HUDEP-2 (cell line): ENCODE data around the gene RHEX.
"Not testable (repeated sequence)": the region's sequence is repeated elsewhere in the genome, so short reads cannot be mapped to it uniquely, and the experiment has no call there.

Experiments used
- DNase-seq, 76 experiments: peaks; one replicate each; lab custom pipeline; 2025; ENCODE audit not compliant: unreplicated experiment in 76 of 76; lab: John Stamatoyannopoulos, UW

The RHEX gene

DNA sequence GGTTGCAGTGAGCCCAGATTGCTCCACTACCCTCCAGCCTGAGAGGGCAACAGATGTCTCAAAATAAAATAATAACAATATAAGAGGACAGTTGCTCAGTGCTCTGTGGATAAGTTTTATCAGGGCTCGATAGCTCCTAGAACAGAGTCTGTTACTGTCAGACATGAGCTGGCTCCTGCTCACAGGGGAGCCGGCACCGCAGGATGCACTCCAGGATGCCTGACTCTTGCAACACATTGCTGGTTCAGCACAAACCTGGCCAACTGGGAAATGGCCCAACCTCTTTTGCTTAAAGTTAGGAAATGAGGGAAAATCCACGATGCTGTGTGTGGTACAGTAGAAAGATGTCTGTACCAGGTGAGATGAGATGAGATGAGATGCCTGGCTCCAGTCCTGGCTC is 23.5 kb upstream of the RHEX start:
- DNase-seq = no peak

DNA sequence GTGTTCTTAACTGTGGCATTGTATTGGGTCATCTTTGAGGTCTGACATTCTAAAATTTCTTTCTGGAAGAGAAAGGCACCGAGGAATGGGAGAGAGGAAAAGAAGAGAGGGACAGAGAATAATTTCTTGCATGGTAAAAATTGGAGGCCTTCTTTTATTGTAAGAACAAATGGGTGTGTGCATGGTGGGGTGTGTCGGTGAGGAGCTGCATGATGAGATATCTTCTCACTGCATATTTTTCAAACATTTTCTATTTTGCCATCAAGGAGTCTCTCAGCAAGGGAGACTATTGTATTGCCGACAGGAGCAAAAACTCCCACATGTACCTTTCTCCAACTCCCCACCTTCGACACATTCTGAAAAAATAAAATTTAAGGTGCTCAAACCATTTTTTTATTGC is 22.8 kb upstream of the RHEX start:
- peak in 12 of 76 experiments; percentile 6 to 42 (median 24) for DNase-seq

DNA sequence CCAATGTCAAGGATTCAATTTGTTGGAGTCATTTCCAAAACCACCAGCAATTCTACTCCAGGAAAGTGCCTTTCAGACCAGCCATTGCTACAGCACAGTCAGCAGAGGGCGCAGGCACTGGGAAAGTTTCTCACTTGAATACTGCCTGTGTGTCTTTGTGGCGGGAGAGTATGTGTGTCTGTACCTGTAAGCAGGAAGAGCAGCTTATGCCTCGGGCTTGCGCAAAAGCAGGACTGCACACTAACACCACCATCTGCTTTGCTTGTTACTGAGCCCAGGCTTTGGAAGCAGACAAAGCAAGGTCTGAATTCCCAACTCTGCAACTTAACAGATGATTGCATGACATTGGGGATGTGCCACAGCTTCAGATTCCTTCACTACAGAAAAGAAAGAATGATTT is 22.3 kb upstream of the RHEX start:
- DNase-seq = peak in 70 of 76 experiments; percentile 12 to 77 (median 48)

DNA sequence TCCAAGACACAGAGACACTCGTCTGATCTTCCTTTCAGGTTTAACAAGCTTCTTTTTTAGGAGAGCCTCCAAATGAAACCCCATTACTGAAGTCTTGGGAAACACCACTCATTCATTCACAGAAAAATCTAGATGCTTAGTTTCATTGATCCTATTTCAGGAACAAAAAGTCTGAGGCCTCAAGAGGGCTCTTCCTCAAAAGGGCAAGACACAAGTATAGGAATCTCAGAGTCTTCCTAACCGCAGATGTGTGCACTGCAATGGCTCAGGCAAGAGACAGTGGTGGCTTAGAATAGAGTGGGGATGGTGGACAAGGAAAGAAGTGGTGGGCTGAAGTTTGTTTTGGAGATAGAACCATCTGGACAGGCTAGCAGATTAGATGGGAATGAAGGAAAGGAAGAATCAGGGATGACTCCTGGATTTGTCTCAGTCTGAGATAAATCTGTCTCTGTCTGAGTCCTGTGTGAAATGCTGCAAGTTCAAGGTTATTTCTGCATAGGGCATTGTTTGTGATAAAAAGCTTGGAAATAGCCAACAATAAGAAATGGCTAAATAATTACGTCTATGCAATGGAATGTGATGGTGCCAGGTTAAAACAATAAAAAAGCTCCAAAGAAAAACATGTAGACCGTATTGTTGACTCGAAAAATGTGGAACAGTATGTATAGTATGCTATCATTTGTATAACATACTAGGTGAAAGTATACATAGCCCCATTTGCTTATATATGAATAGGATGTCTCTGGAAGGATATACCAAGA is 20.4 kb upstream of the RHEX start:
- no peak for DNase-seq

GRCh38 chr1:206035027-206035426 is 17.9 kb upstream of the RHEX start:
- DNase-seq = no peak

GRCh38 chr1:206036663-206037455 is 16.1 kb upstream of the RHEX start:
- no peak for DNase-seq

GRCh38 chr1:206037581-206037980 is 15.4 kb upstream of the RHEX start:
- DNase-seq = no peak

- DNase-seq = no peak
These were observed 13.7 kb upstream of the RHEX start for GRCh38 chr1:206039046-206039973.

- no peak for DNase-seq
These were observed 12.6 kb upstream of the RHEX start for GRCh38 chr1:206040328-206040727.

- no peak for DNase-seq
These were observed 11.3 kb upstream of the RHEX start for GRCh38 chr1:206041640-206042039.

DNA sequence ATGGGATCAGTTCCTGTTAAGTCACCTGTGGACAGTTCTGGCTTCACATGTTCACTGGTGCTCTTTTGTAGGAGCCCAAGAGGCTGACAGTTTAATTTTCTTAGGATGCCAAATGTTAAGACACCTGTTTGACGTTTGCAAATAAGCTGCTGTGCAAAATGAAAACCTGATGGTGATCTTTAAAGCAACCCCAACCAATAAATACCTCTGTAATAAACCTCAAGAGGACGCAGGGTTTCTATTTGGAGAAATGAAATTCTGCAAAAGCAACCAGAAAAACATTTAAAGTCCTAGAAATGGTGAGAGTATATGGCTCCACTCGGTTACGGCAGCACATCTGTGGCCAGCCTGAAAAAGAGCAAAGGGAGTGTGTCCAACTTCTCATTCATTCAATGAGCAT is 5.7 kb upstream of the RHEX start:
- DNase-seq = no peak

- no peak for DNase-seq
These were observed 4.4 kb upstream of the RHEX start for GRCh38 chr1:206048582-206048981.

DNA sequence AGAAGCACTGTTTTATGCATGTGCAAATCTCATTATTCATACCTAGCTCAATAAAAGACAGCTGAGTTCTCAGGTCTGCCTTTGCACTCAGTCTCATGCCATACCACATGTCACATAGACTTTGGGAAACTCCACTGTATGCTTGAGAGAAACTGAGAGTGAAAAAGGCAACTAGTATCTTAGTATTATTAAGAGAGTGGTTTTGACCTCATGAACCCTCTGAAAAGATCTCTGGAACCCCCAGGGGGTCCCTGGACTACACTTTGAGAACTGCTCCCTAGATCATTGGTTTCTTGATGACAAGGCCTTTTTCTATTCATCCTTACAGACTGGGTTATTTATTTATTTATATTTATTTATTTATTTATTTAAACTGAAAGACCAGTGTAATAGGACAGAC is 3.7 kb upstream of the RHEX start:
- no peak for DNase-seq

DNA sequence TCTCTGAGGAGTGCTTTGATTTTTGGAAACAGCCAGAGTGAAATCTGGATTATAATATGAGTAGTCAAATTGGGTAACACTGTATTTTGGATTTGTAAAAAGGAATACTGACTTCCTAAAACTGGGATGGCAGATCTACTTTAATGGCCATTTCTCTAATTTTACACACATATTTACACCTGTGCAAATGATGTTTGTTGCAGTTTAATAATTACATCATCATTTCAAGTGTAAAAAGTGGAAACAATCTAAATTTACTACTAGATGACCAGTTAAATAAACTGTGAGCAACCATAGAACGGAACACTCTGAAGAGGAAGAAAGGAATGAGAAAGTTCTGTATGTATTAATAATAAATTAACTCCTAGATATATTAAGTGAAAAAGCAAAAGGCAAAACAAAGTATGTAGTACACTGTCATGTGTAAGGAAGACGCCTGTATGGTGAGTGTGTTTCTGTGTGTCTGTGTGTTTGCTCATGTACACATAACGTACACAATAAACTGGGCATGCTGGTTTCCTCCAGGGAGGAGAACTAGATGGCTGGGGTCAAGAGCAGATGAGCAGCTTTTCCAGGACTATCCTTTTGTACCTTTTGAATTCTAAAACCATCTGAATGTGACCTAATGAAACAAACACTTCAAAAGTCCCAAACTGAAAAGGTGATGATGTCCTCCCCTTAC is 2.9 kb upstream of the RHEX start:
- DNase-seq = no peak

DNA sequence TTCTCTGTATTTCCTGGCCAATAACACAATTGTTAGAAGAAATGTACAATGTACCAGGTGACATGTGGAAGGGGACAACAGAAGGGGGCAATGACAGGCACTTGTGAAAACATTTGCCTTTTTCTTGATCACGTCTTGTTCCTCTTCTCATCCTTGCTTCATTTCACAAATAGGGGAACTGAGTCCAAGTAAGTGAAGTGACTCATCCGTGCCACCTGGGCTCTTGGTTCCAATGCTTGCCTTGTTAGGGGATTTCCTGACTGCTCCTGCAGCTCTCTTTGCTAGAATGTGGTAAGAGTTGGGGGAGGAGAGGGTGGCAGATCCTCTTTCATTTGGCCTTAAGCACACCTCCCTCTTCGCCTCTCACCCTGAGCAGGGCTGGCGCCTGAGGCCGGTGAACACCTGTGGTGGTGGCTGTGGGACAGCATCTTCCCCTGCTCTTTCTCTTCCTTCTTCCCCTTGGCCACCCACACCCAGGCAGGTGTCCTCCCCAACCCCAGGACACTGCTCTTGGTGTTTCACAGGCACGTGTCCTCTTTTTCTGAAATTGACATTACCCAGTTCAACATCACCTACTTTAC is 2.2 kb upstream of the RHEX start:
- no peak for DNase-seq

GRCh38 chr1:206052231-206052865 is 625 bp upstream of the RHEX start:
- DNase-seq = not testable (repeated sequence)

DNA sequence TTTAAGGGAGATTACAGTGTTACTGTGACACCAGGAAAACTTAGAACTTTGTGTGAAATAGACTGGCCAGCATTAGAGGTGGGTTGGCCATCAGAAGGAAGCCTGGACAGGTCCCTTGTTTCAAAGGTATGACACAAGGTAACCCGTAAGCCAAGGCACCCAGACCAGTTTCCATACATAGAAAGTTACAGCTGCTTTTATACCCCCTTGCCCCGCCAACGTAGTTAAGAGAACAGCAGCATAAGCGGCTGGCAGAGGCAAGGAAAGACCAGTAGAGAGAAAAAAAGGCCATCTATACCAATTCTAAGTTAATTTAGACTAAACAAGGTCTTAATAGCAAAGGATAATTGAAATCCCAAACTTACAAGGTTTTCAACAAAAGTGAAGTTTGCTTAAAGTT is 643 bp downstream of the RHEX start:
- DNase-seq = not testable (repeated sequence)

GRCh38 chr1:206055069-206055625 is 2.2 kb downstream of the RHEX start:
- not testable (repeated sequence) for DNase-seq

- DNase-seq = not testable (repeated sequence)
These were observed 2.8 kb downstream of the RHEX start for GRCh38 chr1:206055639-206056323.
